Kidney epithelial cell (primary cell): Measurements from ENCODE around the gene KCNK13. TPM values are rescaled to one million over a fixed set of nuclear protein-coding genes. Genes with fewer than 3 reads are reported as not detected.
"Not testable (repeated sequence)": the region's sequence is repeated elsewhere in the genome, so short reads cannot be mapped to it uniquely, and the experiment has no call there.

Experiments
- DNase-seq: peaks from one replicate; pipeline ENCODE4 v3.0.0-alpha.2; 2010; ENCODE audit warnings: low read depth
- H3K27me3 ChIP-seq: 2 replicates; pipeline ENCODE4 v1.6.0; 2011; ENCODE audit warnings: low read length; ENCODE audit not compliant: control insufficient read depth, insufficient read depth
- H3K36me3 ChIP-seq: 2 replicates; pipeline ENCODE4 v1.5.1; 2011; ENCODE audit warnings: low read length; ENCODE audit not compliant: control insufficient read depth, insufficient read depth
- H3K4me3 ChIP-seq: 2 replicates; pipeline ENCODE4 v1.5.1; 2011; ENCODE audit warnings: low read depth, mild to moderate bottlenecking, control low read depth, low read length
- CTCF ChIP-seq: IDR thresholded peaks from 2 replicates; pipeline ENCODE4 v1.5.1; 2011; ENCODE audit warnings: mild to moderate bottlenecking, moderate library complexity, low read length, control low read depth, inconsistent platforms; ENCODE audit not compliant: insufficient read depth, poor library complexity, severe bottlenecking
- total RNA-seq: library from RNA; depleted of rRNA; stranded (reverse); fragments of >200 nt; gene quantifications from 2 replicates; pipeline ENCODE4 v1.2.3, GENCODE V29; 2015

The KCNK13 gene
- total RNA-seq, 1 donor from 2014 or later = 0.13 TPM

DNA sequence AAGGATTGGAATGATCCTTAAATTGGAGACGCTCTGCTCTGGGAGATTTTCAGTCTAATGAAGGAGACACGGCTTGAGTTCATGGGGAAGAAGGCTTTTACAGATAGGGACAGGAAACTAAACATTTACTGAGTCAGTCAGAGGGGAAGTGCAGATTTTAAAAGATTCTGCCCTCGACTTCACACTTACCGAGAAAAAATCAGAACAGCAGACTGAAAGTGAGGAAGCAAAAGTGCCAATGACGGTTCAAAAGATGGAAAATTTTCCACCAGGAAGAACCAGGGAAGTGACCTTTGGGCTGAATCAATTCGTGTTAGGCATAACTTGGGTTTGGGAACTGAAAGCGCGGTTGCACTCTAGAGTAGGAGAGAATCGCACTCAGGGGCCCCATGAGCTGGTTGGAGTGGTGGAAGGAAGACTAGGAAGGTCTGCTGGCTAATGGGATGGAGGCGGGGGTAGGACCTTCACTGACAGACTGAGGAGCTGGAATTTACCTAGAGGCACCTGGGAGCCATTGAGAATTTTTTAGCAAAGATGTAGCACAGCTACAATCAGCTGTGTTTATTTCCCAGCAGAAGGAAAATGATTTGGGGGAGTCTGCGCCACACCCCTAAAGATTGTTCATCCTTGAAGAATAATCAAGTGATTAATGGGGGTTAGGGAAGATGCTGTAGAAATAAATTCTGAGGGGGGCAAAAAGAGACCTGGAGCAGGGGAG, 1.2 kb downstream of the KCNK13 start:
- DNase-seq = no peak
- peaks cover 53% of the 10 kb centered on the region for H3K27me3 ChIP-seq
- no peak overlapping the region for H3K4me3 ChIP-seq
- no peak for TF ChIP-seq CTCF
- no peaks in the 10 kb centered on the region for H3K36me3 ChIP-seq

DNA sequence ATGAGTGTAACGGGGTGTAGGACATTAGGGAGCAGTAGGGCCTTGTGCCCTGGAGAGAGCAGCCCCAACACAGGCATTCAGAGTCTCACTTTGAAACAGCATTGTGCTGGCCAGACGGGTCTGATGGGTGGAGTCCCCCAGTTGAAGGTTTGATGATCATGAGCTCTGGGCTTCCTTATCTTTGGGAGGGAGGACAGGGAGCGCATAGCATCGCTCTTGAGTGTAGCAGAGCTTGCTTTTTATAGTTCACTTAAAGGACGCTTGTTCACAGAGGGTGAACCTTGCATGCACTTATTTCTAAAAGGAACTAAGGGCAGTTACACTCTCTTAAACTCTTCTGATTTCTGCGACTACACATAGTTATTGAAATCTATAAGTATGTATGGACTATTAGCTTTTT, 10.6 kb downstream of the KCNK13 start:
- Histone ChIP-seq H3K36me3 (no peaks in the 10 kb centered on the region), H3K4me3 (no peak overlapping the region), H3K27me3 (peaks cover 10% of the 10 kb centered on the region)
- TF ChIP-seq CTCF = no peak
- no peak for DNase-seq

DNA sequence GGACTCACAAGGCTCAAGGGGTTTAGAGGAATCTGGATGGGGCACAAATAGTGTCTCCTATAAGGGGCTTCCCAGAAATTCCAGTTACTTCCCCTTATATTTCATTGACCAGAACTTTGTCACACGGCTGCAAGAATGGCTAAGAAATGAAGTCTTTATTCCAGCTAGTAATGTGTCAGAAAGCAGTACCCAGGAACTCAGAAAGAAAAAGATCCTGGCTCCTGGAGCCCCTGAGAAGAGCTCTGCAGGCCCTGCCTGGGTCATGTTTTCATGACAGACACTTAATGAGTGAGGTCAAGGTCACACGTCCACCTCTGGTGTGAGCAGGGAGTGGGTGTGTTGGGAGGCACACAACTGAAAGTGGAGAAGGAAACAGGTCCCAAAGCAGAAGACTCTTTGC, 17.8 kb downstream of the KCNK13 start:
- H3K4me3 ChIP-seq = no peak overlapping the region
- H3K27me3 ChIP-seq = no peaks in the 10 kb centered on the region
- DNase-seq = no peak
- H3K36me3 ChIP-seq = no peaks in the 10 kb centered on the region
- no peak for TF ChIP-seq CTCF

GRCh38 chr14:90087433-90087832, 25.6 kb downstream of the KCNK13 start:
- H3K36me3 ChIP-seq = no peaks in the 10 kb centered on the region
- no peaks in the 10 kb centered on the region for H3K27me3 ChIP-seq
- TF ChIP-seq CTCF = no peak
- no peak overlapping the region for H3K4me3 ChIP-seq
- no peak for DNase-seq

DNA sequence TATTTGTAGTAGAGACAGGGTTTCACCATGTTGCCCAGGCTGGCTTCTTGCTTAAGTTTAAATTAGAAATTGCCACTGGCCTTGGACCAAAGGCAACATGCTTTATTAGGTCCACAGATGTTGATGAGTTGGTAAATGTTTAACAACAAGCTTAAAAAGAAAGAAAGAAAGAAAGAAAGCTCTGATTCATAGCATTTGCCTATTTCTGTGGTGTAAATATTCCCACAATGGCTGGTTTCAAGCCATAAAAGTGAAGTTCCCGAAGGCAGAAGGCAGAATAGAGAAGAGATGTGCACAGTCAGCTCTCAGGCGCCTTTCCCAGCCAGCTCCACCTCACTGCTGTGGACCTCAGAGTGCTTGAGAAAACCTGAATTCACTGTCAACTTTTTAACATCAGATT, 26.4 kb downstream of the KCNK13 start:
- Histone ChIP-seq H3K27me3 (no peaks in the 10 kb centered on the region), H3K36me3 (no peaks in the 10 kb centered on the region), H3K4me3 (no peak overlapping the region)
- TF ChIP-seq CTCF = no peak
- DNase-seq = no peak

- H3K4me3 ChIP-seq, DNase-seq, H3K27me3 ChIP-seq, H3K36me3 ChIP-seq: not testable (repeated sequence)
Measured at GRCh38 chr14:90089486-90089885, 27.7 kb downstream of the KCNK13 start.
